DOHH2 (cell line): Measurements from ENCODE around the gene RNF144A.

Experiments used
- CTCF ChIP-seq: fragments of 200-600 bp; sonication (generic); IDR thresholded peaks from one replicate; pipeline ENCODE4 v1.5.1; 2014; ENCODE audit warnings: antibody characterized with exemption, mild to moderate bottlenecking, low read depth, low read length; ENCODE audit not compliant: poor library complexity, severe bottlenecking
- EZH2phosphoT487 ChIP-seq: fragments of 200-600 bp; sonication (generic); IDR thresholded peaks from 2 replicates; pipeline ENCODE4 v1.6.1; 2017; ENCODE audit warnings: borderline replicate concordance, mild to moderate bottlenecking, antibody characterized with exemption, low read length, moderate library complexity, mixed read lengths

- TF ChIP-seq EZH2phosphoT487 = no peak
- no peak for TF ChIP-seq CTCF
Observed at GRCh38 chr2:6872394-6872793, 44.8 kb upstream of the RNF144A start.
